GOT3 (cell line): ENCODE data around the gene RBP5.

Experiments
- DNase-seq: peaks from one replicate; lab custom pipeline; 2025; ENCODE audit warnings: mixed read lengths; lab: John Stamatoyannopoulos, UW

The RBP5 gene

DNA sequence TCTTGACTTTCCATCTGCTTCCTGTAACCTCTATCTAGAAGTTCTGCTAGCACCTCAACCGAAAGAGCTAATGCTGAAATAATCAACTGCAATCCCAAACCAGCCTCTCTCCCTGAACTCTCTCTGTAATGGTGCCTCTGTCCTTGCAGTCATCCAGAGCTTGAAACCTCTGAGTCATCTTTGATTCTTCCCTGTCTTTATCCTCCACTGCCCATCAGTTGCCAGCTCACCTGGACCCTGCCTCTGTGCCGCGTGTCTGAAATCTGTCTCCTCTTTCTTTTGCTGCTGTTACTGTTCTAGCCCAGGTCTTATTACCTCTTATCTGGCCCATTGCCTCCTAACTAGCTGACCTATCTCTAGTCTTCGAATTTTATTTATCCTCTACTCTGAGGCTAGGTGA is 17.0 kb upstream of the RBP5 start:
- DNase-seq = no peak

DNA sequence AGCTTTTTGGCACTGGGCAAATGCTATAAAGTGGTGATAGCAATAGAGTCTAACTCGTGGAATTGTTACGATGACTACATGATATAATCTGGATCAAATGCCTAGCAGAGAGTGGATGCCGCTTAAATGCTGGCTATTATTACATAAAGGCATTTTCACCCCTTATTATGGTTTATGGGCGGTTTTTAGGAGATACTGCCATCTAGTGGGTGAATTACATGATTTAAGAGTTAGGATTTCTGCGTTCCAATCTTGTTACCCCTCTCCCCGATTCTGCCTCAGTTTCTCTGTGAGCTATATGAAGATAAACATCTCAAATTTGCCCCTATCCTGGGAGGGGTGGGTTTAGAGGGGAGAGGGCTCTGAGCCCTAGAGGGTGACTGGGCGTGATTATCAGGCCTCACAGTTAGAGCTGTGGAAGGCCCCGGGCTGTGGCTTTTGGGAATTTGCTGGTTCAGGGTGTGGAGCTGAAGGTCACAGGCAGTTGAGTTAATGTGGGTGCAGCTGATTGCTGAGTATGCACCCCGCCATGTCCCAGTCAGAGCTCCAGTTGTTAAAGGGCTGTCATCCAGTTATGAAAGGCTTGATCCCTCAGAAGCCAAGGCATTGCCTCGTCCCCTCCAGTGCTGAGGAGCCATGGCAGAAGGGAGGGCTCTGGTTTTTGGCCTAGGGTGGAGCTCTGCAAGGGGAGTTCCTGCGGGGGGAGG is 15.9 kb upstream of the RBP5 start:
- DNase-seq = no peak

DNA sequence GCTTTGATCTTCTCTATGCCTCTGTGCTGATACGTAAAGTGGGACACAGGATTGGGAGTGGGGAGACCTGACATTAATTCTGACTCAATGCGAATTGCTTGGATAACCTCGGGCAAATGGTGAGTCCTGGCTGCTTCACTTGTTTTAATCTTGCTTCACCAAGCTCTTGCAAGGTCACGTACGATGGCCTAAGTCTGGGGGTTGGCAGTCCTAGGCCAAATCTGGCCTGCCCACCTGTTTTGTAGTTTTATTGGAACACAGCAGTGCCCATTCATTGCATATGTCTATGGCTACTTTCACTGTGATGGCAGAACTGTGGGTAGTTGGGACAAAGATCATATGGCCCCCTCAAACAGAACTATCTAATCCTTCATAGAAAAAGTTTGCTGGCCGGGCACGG is 14.9 kb upstream of the RBP5 start:
- DNase-seq = no peak

DNA sequence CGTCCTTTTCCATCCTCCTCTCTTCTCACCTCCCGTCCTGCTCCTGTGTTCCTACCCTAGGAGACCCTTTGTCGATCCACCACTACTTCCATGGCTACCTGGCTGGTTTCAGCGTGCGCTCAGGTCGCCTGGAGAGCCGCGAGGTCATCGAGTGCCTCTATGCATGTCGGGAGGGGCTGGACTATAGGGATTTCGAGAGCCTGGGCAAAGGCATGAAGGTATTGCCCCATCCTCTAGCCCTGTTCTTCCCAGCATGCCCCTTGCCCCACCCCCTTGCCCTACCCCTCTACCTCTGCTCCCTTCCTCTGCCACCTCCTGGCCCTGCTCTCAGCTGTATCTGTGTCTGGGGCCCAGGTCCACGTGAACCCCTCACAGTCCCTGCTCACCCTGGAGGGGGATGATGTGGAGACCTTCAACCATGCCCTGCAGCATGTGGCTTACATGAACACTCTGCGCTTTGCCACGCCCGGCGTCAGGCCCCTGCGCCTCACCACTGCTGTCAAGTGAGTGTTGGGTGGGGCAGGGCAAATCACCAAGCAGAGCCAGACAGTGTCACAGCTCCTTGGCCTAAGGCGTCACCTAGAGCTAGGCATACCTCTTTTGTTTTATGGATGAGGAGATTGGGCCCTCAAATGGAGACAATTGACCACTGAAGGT is 14.2 kb upstream of the RBP5 start:
- DNase-seq = no peak

DNA sequence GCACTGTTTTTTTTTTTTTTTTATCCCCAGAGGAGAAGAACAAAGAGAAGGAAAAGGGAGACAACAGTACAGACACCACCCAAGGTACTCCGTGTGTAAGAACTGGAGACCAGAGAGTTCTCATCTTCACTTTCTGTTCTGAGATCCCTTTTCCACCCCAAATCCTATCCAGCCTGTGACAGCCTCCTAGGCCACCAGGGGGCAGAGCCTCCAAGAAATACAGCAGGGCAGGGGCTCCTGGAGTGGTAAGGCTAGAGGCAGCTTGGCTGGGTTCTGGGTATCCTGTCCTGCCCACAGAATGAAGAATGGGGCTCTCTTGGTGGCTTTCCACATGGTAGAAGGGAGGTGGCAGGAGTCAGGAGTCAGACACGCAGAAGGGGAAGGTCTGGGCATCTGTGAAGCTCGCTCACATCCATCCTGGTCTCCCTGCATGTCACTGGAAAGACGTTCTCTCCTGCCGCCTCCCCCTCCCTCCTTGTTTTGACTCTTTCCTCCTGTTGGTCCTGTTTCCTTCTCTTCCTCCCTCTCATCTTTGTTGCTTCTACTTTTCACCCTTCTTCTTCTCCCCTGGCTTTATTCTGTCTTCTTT is 13.5 kb upstream of the RBP5 start:
- no peak for DNase-seq

DNA sequence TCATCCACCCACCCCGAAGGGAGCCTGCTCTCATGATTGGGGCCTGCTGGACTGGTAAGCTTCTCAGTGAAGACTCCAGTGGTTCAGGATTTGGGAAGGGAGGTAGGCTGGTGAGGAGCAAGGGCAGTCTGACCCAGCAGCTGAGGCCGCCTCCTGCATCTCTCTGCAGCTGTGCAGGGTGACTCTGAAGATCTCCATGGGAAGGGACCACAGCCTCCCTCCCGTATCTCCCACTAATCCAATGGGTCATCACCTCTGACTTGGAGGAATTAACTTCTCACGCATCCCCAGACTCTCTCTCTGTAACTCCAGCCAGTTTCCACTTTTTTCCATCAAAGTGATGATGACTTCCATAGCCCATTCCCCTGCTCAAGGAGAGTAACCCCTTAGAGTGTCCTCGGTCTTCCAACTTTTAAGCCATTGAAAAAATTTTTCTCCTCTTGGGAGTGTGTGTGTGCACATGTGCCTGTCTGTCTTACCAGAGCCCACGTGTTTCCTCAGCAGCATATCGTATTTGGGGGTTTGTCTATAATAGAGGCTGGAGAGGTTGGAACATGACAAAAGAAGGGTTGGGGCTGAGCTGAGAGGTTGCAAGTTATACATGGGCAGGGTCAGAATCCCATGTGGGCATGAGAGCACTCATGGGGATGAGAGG is 12.8 kb upstream of the RBP5 start:
- DNase-seq = no peak

DNA sequence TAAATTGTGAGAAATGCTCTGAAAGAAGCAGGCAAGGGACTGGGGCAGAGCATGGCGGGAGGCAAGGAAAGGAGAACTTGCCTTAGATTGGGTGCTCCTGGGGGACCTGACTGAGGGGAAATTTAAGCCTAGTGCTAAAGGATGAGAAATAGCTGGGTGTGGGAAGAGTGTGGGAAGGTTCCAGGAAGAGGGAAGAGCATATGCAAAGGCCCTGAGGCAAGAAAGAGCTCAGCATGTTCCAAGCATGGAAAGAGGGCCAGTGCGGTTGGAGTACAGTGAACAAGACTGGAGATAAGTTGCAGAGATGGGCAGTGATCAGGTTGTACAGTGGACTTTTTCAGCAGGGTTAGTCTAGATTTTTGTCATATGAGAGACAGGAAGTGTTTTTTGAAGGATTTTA is 10.5 kb upstream of the RBP5 start:
- no peak for DNase-seq

DNA sequence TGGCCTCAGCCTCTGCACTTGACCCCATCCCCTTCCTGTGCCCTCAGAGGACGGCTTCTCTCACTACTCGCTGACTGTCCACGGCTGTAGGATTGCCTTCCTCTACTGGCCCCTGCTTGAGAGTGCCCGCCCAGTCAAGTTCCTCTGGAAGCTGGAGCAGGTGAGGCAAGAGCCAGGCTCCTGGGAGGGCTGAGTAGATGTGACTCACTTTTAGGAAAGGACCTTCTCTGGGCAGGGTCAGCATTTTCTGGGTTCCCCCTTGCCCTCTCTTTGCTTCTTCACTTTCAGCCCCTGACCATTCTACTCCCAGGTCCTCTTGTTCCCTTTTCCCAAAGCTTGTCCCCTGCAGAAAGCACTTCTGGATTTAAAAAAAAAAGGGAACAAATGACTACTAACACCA is 9.2 kb upstream of the RBP5 start:
- DNase-seq = no peak

DNA sequence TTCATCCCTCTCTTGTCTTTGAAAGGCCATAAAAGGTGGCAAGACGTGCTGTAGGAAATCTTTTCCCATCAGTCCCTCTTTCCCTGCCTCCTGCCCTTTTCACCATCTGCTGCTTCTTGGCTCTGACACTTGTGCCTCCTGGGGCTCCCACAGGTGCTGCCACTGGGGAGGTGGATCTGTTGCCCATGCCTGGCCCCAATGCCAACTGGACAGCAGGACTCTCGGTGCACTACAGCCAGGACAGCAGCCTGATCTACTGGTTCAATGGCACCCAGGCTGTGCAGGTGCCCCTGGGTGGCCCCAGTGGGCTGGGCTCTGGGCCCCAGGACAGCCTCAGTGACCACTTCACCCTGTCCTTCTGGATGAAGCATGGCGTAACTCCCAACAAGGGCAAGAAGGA is 8.0 kb upstream of the RBP5 start:
- DNase-seq = no peak

DNA sequence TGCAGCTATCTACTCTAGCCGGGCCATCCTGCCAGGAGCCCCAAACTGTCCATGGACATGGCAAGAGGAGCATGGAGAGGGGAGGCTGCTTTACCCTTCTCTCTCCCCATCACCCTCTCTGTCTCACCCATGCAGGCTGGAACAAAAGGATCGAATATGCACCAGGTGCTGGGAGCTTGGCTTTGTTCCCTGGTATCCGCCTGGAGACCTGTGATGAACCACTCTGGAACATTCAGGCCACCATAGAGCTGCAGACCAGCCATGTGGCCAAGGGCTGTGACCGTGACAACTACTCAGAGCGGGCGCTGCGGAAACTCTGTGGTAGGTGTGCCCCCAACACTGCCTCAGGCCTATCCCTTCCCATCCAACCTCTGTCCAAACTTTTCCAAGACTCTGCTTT is 7.4 kb upstream of the RBP5 start:
- no peak for DNase-seq

DNA sequence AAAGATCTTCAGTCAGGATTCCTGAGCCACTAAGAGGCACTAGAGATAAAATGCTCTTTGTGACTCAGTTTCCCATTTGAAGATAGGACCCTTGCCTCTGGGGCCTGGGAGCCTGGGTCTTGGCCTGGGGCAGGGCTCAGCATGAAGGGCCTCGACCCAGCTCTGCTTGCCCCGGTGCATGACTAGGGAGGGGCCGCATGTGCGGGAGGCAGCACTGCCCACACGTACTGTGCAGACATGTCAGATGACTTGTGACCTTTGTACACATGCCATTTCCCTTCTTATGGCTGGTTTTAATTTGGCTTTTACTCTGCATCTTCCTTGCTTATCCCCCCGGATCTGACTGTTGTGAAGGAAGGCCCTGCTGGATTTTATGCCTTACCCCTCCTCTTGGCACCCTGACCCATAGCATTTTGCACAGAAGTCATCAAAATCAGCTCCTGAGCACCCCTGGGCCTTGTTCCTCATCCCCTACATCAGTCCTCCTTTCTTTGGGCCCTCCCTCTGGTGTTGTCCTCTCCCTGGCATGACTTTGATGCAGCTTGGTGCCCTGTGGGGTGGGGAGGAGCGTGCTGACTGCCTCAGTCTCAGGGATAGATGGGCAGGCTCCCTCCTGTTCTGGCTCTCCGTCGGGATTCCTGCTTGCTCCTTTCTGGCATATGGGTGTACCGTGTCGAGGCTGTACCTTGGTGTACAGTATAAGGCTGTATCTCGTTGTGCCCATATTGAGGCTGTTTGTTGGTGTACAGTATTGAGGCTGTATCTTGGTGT is 5.9 kb upstream of the RBP5 start:
- DNase-seq = no peak

DNA sequence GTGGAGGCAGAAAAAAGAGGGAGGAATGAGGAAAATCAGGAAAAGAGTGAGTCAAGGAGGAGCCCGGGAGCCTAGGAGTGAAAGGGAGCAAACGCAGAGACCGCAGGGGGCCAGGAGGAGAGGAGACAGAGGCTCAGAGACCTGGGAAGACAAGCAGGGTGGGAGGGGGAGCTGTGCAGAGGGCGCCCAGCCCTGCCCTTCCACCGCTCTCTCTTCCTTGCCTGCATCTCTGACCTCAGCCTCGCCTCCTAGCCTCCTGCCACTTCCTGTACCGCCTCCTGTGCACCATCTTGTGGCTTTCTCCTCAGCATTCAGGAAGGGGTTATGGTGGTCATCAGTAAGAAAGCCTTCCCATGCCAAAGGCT is 2.8 kb upstream of the RBP5 start:
- DNase-seq = no peak

DNA sequence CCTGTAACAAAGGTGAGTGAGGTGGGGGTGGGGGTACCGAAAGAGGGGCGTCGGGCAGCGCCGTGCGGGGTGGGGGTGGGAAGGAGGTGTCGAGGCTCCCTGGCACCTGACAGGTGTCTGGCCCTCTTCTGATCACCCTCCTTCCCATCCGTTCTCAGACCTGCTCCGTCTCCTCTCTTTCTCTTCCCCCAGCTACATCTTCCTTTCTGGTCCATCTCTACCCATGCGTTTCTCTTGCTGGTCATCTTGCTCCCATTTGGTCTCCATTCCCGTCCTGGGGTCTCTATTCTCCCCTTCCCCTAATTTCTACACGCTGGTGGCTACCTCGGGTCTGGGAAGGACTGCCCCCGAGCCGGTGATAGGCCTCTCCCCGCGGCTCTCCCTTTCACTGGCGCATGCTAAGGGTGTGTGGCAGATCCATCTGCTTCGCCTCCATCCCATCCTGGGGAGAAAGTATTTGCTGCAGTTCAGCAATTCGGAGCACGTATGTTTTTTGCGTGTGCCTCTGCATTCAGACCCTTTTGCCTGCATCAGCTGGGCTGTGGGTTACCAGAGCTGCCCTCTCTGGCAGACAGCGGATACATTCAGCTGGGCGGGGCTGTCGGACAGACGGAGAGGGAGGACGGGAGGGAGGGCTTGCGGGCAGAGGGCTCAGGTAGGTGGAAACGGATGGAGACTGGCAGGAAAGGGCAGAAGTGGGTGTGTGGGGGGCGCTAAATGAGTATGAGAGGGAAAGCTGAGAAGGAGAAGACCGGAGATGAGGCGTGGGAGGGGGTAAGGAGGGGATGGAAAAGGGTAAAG is 2.2 kb upstream of the RBP5 start:
- no peak for DNase-seq

DNA sequence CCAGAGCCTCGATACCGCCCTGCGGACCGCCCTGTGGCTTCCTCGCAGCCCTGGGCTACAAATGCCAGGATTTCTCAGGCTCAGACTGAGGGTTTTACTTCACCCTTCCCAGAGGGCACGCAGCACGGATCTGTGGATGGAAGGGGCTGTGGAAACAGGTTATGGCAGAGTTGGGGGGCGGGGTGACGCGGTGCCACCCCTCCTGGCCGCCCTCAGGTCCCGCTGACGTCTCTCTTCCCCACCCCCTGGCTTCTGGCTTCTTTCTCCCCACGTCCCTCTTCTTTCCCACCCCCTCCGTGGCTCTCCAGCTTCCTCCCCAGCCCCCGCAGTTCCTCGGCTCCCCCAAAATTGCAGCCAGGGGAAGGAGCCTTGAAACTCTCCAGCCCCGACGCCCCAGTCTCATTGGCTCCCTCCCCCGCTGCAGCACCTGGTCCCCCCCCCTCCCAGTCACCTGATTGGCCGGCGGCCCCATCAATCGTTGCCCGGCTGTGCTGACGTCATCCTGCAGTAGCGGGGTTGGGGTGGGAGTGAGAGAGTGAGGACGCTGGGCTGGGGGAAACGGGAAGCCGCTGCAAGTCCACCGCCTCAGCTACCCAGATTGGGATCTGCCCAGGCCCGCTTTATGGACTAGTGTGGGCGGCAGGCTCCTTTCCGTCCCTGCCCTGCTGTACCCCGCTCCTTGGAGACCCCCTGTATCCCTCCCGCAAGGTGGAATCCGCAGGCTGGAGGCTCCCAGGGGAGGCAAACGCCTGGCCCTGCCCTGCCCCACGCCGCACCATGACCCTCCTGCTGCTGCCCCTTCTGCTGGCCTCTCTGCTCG is 1.4 kb upstream of the RBP5 start, which contains the start of gene CLSTN3:
CLSTN3 (plus strand) TSS at position 500 of the 820 bp plus-strand sequence; CDS start at position 778, 278 bp downstream.
- no peak for DNase-seq

DNA sequence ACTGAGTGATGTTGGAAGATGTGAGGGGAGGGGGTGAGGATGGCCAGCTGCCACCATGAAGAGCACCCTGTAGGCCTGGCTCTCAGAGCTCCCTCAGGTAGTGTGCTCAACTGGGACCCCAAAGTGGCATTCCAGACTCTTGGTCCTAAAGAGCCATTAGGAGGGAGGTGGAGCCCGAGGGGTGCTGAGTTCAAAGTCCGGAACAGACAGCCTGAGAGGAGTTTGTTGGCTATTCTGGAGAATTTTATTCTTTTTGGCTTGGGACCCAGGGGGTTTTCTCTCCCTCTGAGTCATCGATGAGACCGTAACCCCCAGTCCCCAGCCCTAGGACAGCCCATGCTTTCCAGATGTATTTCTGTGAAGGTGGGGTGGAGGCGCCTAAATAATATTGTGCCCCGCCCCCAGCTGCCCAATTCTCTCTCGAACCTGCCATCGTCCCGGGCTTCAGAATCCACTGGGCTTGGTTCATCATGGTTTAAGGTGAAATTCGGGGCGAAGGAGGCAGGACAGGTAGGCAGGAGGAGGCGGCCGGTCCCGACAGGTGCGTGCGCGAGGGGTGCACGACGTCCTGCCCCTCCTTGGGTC is 690 bp upstream of the RBP5 start:
- DNase-seq = no peak

DNA sequence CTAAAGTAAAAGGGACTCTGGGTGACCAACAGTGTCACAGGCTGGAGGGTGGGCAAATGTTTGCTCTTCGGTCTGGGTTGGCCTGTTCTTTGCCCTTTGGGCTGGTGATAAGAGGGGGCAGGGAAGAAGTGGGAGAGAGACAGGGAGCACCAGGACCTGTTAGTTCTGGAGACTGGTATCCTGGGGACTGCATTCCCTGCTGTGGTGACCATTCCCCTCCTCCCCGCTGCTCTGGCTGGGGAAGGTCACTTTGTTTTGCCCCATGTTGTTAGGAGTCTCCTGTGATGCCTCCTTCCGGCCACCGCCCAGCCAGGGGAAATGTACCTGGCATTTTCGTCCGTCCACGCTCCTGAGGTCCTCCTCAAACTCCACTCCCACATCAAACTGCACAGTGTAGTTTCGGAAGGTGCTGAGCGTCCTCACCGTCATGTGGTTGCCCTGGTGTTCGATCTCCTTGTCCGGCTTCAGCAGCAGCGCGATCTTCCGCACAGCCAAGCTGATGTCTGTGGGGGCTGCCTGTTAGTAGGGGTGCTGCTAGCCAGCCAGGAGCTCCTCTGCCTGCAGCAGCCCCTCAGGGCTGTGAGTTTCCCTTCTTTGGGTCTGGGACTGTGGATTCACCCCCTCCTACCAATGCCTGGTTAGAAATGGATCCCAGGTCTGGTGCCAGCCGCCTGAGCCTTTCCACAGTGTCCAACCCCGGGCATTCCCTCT is 618 bp downstream of the RBP5 start:
- no peak for DNase-seq

DNA sequence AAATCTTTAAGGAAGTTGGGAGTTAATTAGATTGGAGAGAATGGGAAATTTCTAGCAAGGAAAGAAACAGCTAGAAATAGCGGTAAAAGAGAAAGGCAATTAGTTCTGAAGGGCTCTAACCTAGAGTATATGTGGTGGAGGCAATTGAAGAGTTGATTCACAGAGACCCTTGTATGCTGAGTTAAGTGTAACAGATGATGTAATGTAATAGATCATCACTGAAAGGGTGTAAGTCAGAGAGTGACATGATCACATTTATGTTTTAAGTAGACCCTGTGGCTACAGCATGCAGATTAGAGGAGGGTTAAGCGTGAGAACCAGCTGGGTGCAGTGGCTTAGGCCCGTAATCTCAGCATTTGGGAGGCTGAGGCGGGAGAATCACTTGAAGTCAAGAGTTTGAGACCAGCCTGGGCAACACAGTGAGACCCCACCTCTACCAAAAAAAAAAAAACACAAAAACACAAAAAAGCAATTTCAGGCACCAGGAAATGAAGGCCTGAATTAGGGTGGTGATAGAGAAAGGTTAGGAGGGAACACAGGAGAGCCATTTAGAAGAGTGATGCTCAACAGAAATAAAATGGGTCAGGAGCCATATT is 3.0 kb downstream of the RBP5 start:
- no peak for DNase-seq

DNA sequence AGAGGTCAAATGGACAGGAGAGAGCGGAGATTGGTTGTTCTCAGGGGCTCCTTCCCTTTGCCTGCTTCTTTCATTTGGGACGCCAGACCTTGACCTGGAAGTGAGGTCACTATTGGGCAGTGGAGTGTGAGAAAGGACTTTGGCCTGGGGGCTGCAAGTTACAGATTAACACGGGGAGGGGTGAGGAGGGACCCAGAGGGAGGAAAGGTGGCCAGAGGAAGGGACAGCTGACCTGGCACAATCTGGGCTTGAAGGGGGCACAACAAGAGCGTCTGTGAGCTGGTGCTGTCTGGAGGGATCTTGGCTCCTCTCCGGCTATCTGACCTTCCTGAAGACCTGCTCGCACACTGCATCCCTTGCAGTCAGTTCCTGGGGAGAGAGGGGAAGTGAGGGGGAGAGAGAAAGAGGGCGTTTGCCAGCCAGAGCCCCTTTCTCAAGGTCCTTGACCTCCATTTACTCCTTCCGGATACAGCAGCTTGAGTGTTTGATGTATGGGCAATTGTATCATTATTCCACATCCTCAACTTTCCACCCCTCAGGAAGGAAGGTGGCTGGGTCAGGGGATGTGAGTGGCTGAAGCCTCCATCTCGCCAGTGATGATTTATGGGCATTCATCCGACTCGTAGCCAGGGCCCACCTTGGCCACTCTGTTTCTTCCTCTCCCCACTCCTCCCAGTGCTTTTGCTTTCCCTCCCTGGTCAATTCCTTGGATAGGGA is 4.7 kb downstream of the RBP5 start:
- no peak for DNase-seq
